Right lobe of liver (tissue), 4 donors: ENCODE results near the gene FLNB.

Source experiments
- CTCF ChIP-seq, 4 donors: fragments of 200-600 bp in 3 of 4; fragments of 450-650 bp in 1 of 4; IDR thresholded peaks; one replicate each; pipeline versions ENCODE4 v1.5.1 to v1.8.0; 2016 to 2022; ENCODE audit warnings: antibody characterized with exemption in 4 of 4, mild to moderate bottlenecking in 2 of 4
- POLR2A ChIP-seq: fragments of 450-650 bp; IDR thresholded peaks from one replicate; pipeline ENCODE4 v1.6.1; 2017; ENCODE audit warnings: antibody characterized with exemption, mild to moderate bottlenecking
- donor health status: DM: no; HTN: no; CAD: no.
- donor health status: DM: no; HTN: no; CAD: no.
- donor health status: DM: no; HTN: yes; CAD: no.

- no peak for TF ChIP-seq CTCF (IDR thresholded peaks at IDR 0.05)
- TF ChIP-seq POLR2A = no peak
Observed at GRCh38 chr3:58093574-58094195, 85.5 kb downstream of the FLNB start.
